ENCODE measurements around the gene RFXAP.
"Not testable (repeated sequence)": the region's sequence is repeated elsewhere in the genome, so short reads cannot be mapped to it uniquely, and the experiment has no call there.

RFXAP gene

GRCh38 chr13:36818804-36819738 lies at the start of gene RFXAP:
Gene RFXAP (plus strand): TSS chr13:36819222. CDS start chr13:36819358, 136 bp downstream.
- DNase-seq, result peak; percentile 91

GRCh38 chr13:36769545-36769944 lies 49.5 kb upstream of the RFXAP start:
- no peak for DNase-seq

- no peak for DNase-seq
Observed at GRCh38 chr13:36770741-36771140, 48.3 kb upstream of the RFXAP start.

GRCh38 chr13:36772853-36773252 lies 46.2 kb upstream of the RFXAP start:
- no peak for DNase-seq

- DNase-seq, result no peak
Observed at GRCh38 chr13:36774931-36775330, 44.1 kb upstream of the RFXAP start.

- DNase-seq, result no peak
Observed at GRCh38 chr13:36776175-36776574, 42.8 kb upstream of the RFXAP start.

- no peak for DNase-seq
Observed at GRCh38 chr13:36778083-36778671, 40.8 kb upstream of the RFXAP start.

GRCh38 chr13:36783890-36784289 lies 35.1 kb upstream of the RFXAP start:
- no peak for DNase-seq

- DNase-seq, result not testable (repeated sequence)
Observed at GRCh38 chr13:36786175-36786574, 32.8 kb upstream of the RFXAP start.

- DNase-seq, result no peak
Observed at GRCh38 chr13:36787181-36787580, 31.8 kb upstream of the RFXAP start.

- DNase-seq, result no peak
Observed at GRCh38 chr13:36788276-36788675, 30.7 kb upstream of the RFXAP start.

GRCh38 chr13:36789061-36789460 lies 30.0 kb upstream of the RFXAP start:
- DNase-seq, result no peak

GRCh38 chr13:36789730-36790129 lies 29.3 kb upstream of the RFXAP start:
- DNase-seq, result no peak

GRCh38 chr13:36794706-36795105 lies 24.3 kb upstream of the RFXAP start:
- no peak for DNase-seq

- DNase-seq, result no peak
Observed at GRCh38 chr13:36795463-36795862, 23.6 kb upstream of the RFXAP start.

- no peak for DNase-seq
Observed at GRCh38 chr13:36796052-36796451, 23.0 kb upstream of the RFXAP start.

GRCh38 chr13:36801035-36801434 lies 18.0 kb upstream of the RFXAP start:
- no peak for DNase-seq

GRCh38 chr13:36804588-36804987 lies 14.4 kb upstream of the RFXAP start:
- no peak for DNase-seq

GRCh38 chr13:36806102-36806501 lies 12.9 kb upstream of the RFXAP start:
- DNase-seq, result no peak

- no peak for DNase-seq
Observed at GRCh38 chr13:36807616-36808015, 11.4 kb upstream of the RFXAP start.

- no peak for DNase-seq
Observed at GRCh38 chr13:36813225-36813624, 5.8 kb upstream of the RFXAP start.

- no peak for DNase-seq
Observed at GRCh38 chr13:36814465-36814864, 4.6 kb upstream of the RFXAP start.

- no peak for DNase-seq
Observed at GRCh38 chr13:36815062-36815461, 4.0 kb upstream of the RFXAP start.
